OCI-LY1 (cell line): Measurements from ENCODE around the gene MPP2.

Experiments used
- H2AFZ ChIP-seq: fragments of 200-600 bp; sonication (generic), shearing (Covaris generic); 2 replicates; pipeline ENCODE4 v1.6.0; 2014; ENCODE audit warnings: antibody characterized with exemption, mild to moderate bottlenecking, low read length
- H3F3A ChIP-seq: fragments of 200-600 bp; sonication (generic), shearing (Covaris generic); 2 replicates; pipeline ENCODE4 v1.6.0; 2014; ENCODE audit warnings: mild to moderate bottlenecking, antibody characterized with exemption, low read length, moderate library complexity; ENCODE audit not compliant: insufficient read depth
- H3K27ac ChIP-seq: fragments of 200-600 bp; sonication (generic); 2 replicates; pipeline ENCODE4 v1.5.1; 2014; ENCODE audit warnings: low read length, mixed run types, mild to moderate bottlenecking, low read depth; ENCODE audit not compliant: poor library complexity, severe bottlenecking
- H3K27me3 ChIP-seq: fragments of 200-600 bp; sonication (generic); 2 replicates; pipeline ENCODE4 v1.6.0; 2014; ENCODE audit warnings: antibody characterized with exemption, mild to moderate bottlenecking, low read length, moderate library complexity; ENCODE audit not compliant: insufficient read depth
- H3K36me3 ChIP-seq: fragments of 200-600 bp; sonication (generic); 2 replicates; pipeline ENCODE4 v1.6.1; 2014; ENCODE audit warnings: mild to moderate bottlenecking, antibody characterized with exemption, low read length, moderate library complexity, mixed read lengths; ENCODE audit not compliant: insufficient read depth
- H3K4me1 ChIP-seq: fragments of 200-600 bp; sonication (generic); 2 replicates; pipeline ENCODE4 v1.5.1; 2014; ENCODE audit warnings: mild to moderate bottlenecking, low read length, moderate library complexity; ENCODE audit not compliant: insufficient read depth, severe bottlenecking
- H3K4me2 ChIP-seq: fragments of 200-600 bp; sonication (generic), shearing (Covaris generic); 2 replicates; pipeline ENCODE4 v1.6.1; 2014; ENCODE audit warnings: low read length
- H3K4me3 ChIP-seq: fragments of 200-600 bp; sonication (generic); 2 replicates; pipeline ENCODE4 v1.5.1; 2014; ENCODE audit warnings: low read length, low read depth, mild to moderate bottlenecking, mixed read lengths; ENCODE audit not compliant: poor library complexity, severe bottlenecking
- H3K79me2 ChIP-seq: fragments of 200-600 bp; shearing (Covaris generic); 2 replicates; pipeline ENCODE4 v1.6.1; 2016; ENCODE audit warnings: mixed run types, low read length, mixed read lengths; ENCODE audit not compliant: insufficient read depth
- H3K9ac ChIP-seq: fragments of 200-600 bp; sonication (generic), shearing (Covaris generic); 2 replicates; pipeline ENCODE4 v1.6.1; 2014; ENCODE audit warnings: mild to moderate bottlenecking, low read length, mixed read lengths
- H3K9me2 ChIP-seq: fragments of 200-600 bp; sonication (generic), shearing (Covaris generic); 2 replicates; pipeline ENCODE4 v1.6.1; 2014; ENCODE audit warnings: low read depth, mild to moderate bottlenecking, low read length, mixed read lengths
- H3K9me3 ChIP-seq: fragments of 200-600 bp; shearing (Covaris generic); 2 replicates; pipeline ENCODE4 v1.6.1; 2014; ENCODE audit warnings: low read length, mixed read lengths
- H4K20me1 ChIP-seq: fragments of 200-600 bp; sonication (generic), shearing (Covaris generic); 2 replicates; pipeline ENCODE4 v1.6.0; 2016; ENCODE audit warnings: mild to moderate bottlenecking, low read length; ENCODE audit not compliant: insufficient read depth
- CTCF ChIP-seq: fragments of 200-600 bp; sonication (generic), shearing (Covaris generic); IDR thresholded peaks from 2 replicates; pipeline ENCODE4 v1.5.1; 2017; ENCODE audit warnings: mild to moderate bottlenecking, antibody characterized with exemption, low read length, moderate library complexity, mixed read lengths
- EZH2 ChIP-seq: fragments of 200-600 bp; sonication (generic), shearing (Covaris generic); IDR thresholded peaks from 2 replicates; pipeline ENCODE4 v1.8.0; 2017; ENCODE audit warnings: borderline replicate concordance, mixed run types, mild to moderate bottlenecking, antibody characterized with exemption, low read length, moderate library complexity, mixed read lengths

Gene MPP2

DNA sequence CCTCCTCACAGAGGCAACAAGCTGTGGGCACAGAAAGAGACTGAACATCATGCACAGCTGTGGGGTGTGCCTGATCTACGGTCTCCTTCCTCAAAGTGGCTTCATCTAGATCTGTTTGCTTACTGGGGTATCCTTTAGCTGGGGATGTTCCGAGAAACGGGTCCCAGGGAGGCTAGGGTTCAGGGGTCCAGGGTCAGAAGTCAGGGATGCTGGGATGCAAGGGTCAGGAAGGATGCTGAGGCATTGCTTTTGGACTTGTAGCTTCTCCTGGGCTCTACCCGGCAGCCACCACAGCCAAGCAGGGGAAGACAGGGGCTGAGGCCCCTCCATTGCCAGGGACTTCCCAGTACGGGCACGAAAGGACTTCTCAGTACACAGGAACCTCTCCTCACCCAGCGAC, 53.8 kb downstream of the MPP2 start:
- Histone ChIP-seq H3K9me2 (no peaks in the 10 kb centered on the region), H3K79me2 (no peaks in the 10 kb centered on the region), H3K27ac (no peak overlapping the region), H3K27me3 (peaks cover 12% of the 10 kb centered on the region), H3K9ac (no peak overlapping the region), H3K4me1 (no peaks in the 10 kb centered on the region), H4K20me1 (no peaks in the 10 kb centered on the region), H3K4me2 (no peak overlapping the region), H3F3A (no peaks in the 10 kb centered on the region), H3K4me3 (no peak overlapping the region), H3K36me3 (no peaks in the 10 kb centered on the region), H2AFZ (no peak overlapping the region), H3K9me3 (no peaks in the 10 kb centered on the region)
- TF ChIP-seq CTCF (no peak), EZH2 (no peak)

- H3K79me2 ChIP-seq, result no peaks in the 10 kb centered on the region
- no peak overlapping the region for H3K4me3 ChIP-seq
- peaks cover 10% of the 10 kb centered on the region for H3K27me3 ChIP-seq
- H3K36me3 ChIP-seq, result no peaks in the 10 kb centered on the region
- no peaks in the 10 kb centered on the region for H3F3A ChIP-seq
- no peaks in the 10 kb centered on the region for H3K9me3 ChIP-seq
- H4K20me1 ChIP-seq, result no peaks in the 10 kb centered on the region
- no peak for TF ChIP-seq EZH2
- no peak for TF ChIP-seq CTCF
- H3K4me1 ChIP-seq, result no peaks in the 10 kb centered on the region
- no peaks in the 10 kb centered on the region for H3K9me2 ChIP-seq
- no peak overlapping the region for H3K27ac ChIP-seq
- no peak overlapping the region for H3K9ac ChIP-seq
- H3K4me2 ChIP-seq, result no peak overlapping the region
- H2AFZ ChIP-seq, result no peak overlapping the region
Observed at GRCh38 chr17:43852571-43852970, 54.8 kb downstream of the MPP2 start.

GRCh38 chr17:43849116-43849515, 58.2 kb downstream of the MPP2 start:
- Histone ChIP-seq H3K4me2 (no peak overlapping the region), H2AFZ (no peak overlapping the region), H3K4me1 (no peaks in the 10 kb centered on the region), H3K36me3 (no peaks in the 10 kb centered on the region), H3F3A (no peaks in the 10 kb centered on the region), H3K4me3 (no peak overlapping the region), H3K79me2 (no peaks in the 10 kb centered on the region), H4K20me1 (no peaks in the 10 kb centered on the region), H3K27ac (no peak overlapping the region), H3K9ac (no peak overlapping the region), H3K27me3 (peaks cover 5% of the 10 kb centered on the region; the same call in 1 of the 2 replicates), H3K9me2 (no peaks in the 10 kb centered on the region), H3K9me3 (no peaks in the 10 kb centered on the region)
- no peak for TF ChIP-seq EZH2
- no peak for TF ChIP-seq CTCF
